K562 (cell line): ENCODE results near the gene EXOC5. TPM values are rescaled to one million over a fixed set of nuclear protein-coding genes. Genes with fewer than 3 reads are reported as not detected.

ENCODE experiments used
- ATAC-seq: fragments of 200-7000 bp; cut with Tn5 transposase; 3 replicates; pipeline ENCODE4 v1.9.1; 2020; ENCODE audit warnings: moderate library complexity
- BruUV-seq: library from RNA; stranded (reverse); fragments of 400-500 nt; replicated peaks from 2 replicates; lab custom pipeline; 2021; lab: Mats Ljungman, UMichigan
- CTCF ChIA-PET: fragments of 300-600 bp; formaldehyde crosslinking; extraction: SDS; loops from one replicate; lab custom pipeline; 2021; ENCODE audit warnings: low intra/inter-chr PET ratio; lab: Yijun Ruan, JAX
- POLR2A ChIA-PET: fragments of 300-600, 350-650 bp; sonication (Branson Sonifier 250); formaldehyde crosslinking; extraction: SDS; loops from one replicate; lab custom pipeline; 2021; ENCODE audit warnings: antibody characterized with exemption, inconsistent platforms; lab: Yijun Ruan, JAX
- DNase-seq, 4 experiments: peaks; one replicate each; pipeline versions ENCODE4 v3.0.0 to v3.0.0-alpha.2; 2011 to 2018; ENCODE audit warnings: low spot score in 3 of 4, mixed read lengths in 3 of 4; ENCODE audit errors: extremely low read depth in 1 of 4
- FAIRE-seq: peaks from 2 replicates; lab custom pipeline; 2011; peaks lifted over from hg19 to GRCh38; lab: Jason Lieb, UNC
- H2AFZ ChIP-seq: 2 replicates; pipeline ENCODE4 v1.6.0; 2011; ENCODE audit warnings: low read depth, low read length, control low read depth, inconsistent platforms
- H3K27ac ChIP-seq: fragments of 200-600 bp; 3 replicates; pipeline ENCODE4 v1.8.0; 2011; ENCODE audit warnings: low read depth, mild to moderate bottlenecking, control low read depth, inconsistent platforms, low read length, moderate library complexity, mixed read lengths; ENCODE audit errors: extremely low read depth
- H3K27me3 ChIP-seq, 2 experiments: fragments of 300-600 bp in 1 of 2; 2 replicates in 1 of 2; 3 replicates in 1 of 2; pipeline versions ENCODE4 v1.6.0 to v1.8.0; 2011; ENCODE audit warnings: inconsistent platforms in 2 of 2, low read length in 2 of 2, mild to moderate bottlenecking in 1 of 2, mixed read lengths in 1 of 2, moderate library complexity in 1 of 2; ENCODE audit not compliant: control insufficient read depth in 2 of 2, insufficient read depth in 2 of 2
- H3K36me3 ChIP-seq: fragments of 300-600 bp; 3 replicates; pipeline ENCODE4 v1.8.0; 2011; ENCODE audit warnings: mild to moderate bottlenecking, low read length, inconsistent platforms; ENCODE audit not compliant: control insufficient read depth, insufficient read depth
- H3K4me1 ChIP-seq, 2 experiments: fragments of 200-600 bp in 1 of 2; replicated peaks in 1 of 2; 2 replicates in 1 of 2; 3 replicates in 1 of 2; pipeline versions ENCODE4 v1.5.1 to v1.8.0; 2011; ENCODE audit warnings: inconsistent platforms in 2 of 2, low read length in 2 of 2, mild to moderate bottlenecking in 1 of 2, mixed read lengths in 1 of 2, moderate library complexity in 1 of 2; ENCODE audit not compliant: control insufficient read depth in 2 of 2, insufficient read depth in 2 of 2
- H3K4me2 ChIP-seq: 2 replicates; pipeline ENCODE4 v1.6.1; 2011; ENCODE audit warnings: low read length, control low read depth, inconsistent platforms, mixed read lengths; ENCODE audit not compliant: insufficient read depth
- H3K4me3 ChIP-seq: fragments of 200-600 bp; sonication (generic), shearing (Covaris generic); 2 replicates; pipeline ENCODE4 v1.5.1; 2016; ENCODE audit warnings: control low read depth, inconsistent platforms
- H3K79me2 ChIP-seq: fragments of 200-600 bp; 3 replicates; pipeline ENCODE4 v1.8.0; 2011; ENCODE audit warnings: low read length, inconsistent platforms; ENCODE audit not compliant: control insufficient read depth, insufficient read depth
- H3K9ac ChIP-seq, 2 experiments: 2 replicates each; pipeline versions ENCODE4 v1.6.0 to v1.6.1; 2011; ENCODE audit warnings: low read depth in 2 of 2, low read length in 2 of 2, control low read depth in 1 of 2, inconsistent platforms in 1 of 2, mild to moderate bottlenecking in 1 of 2, mixed read lengths in 1 of 2; ENCODE audit not compliant: insufficient read depth in 1 of 2
- H3K9me1 ChIP-seq: one replicate; pipeline ENCODE4 v1.6.0; 2011; ENCODE audit warnings: inconsistent platforms, mild to moderate bottlenecking, low read length, moderate library complexity; ENCODE audit not compliant: control insufficient read depth, insufficient read depth
- H3K9me3 ChIP-seq: replicated peaks from 2 replicates; pipeline ENCODE4 v1.5.1; 2011; ENCODE audit warnings: low read depth, low read length, inconsistent platforms; ENCODE audit not compliant: control insufficient read depth, insufficient read depth
- H4K20me1 ChIP-seq: replicated peaks from 2 replicates; pipeline ENCODE4 v1.6.1; 2011; ENCODE audit warnings: low read length, inconsistent platforms, mixed read lengths; ENCODE audit not compliant: control insufficient read depth, insufficient read depth
- ESRRA ChIP-seq: fragments of 450-650 bp; IDR thresholded peaks from 2 replicates; pipeline ENCODE4 v1.6.1; 2014; ENCODE audit warnings: low read depth, mild to moderate bottlenecking, moderate library complexity, borderline replicate concordance
- ZBTB7A ChIP-seq: IDR thresholded peaks from 2 replicates; pipeline ENCODE4 v1.6.1; 2011; ENCODE audit warnings: low read depth, mild to moderate bottlenecking, low read length, moderate library complexity, borderline replicate concordance; ENCODE audit not compliant: control insufficient read depth
- WGBS: fragments of 100-300 bp; shearing (Covaris generic); methylation state at CpG from one replicate; pipeline ENCODE4 v1.1.6; 2016; ENCODE audit warnings: low coverage, mixed read lengths; ENCODE audit not compliant: insufficient coverage; ENCODE audit errors: missing lambda C conversion rate; 5-methylcytosine and 5-hydroxymethylcytosine counted together
- in situ Hi-C: fragments of 300-500 bp; cut with MboI; formaldehyde crosslinking; loops from 4 replicates; pipeline ENCODE4 v1.15.0; 2018; ENCODE audit warnings: inconsistent platforms, mixed read lengths
- intact Hi-C: fragments of 100-400 bp; cut with micrococcal nuclease; formaldehyde crosslinking; loops from 2 replicates; pipeline ENCODE4 v1.14.2; 2022
- polyA plus RNA-seq, 8 experiments: library from polyadenylated mRNA; depleted of rRNA in 4 of 8; stranded (reverse) in 5 of 8; unstranded in 3 of 8; fragments of >200 nt; fragmentation: Nextera tagmentation in 2 of 8; fragmentation: Illumina TruSeq in 1 of 8; extraction: Ambion mirVana in 2 of 8; extraction: Trizol in 1 of 8; gene quantifications; 2 replicates each; pipeline versions ENCODE4 v1.2.1 to v1.2.3, GENCODE V29; 2011 to 2014; ENCODE audit warnings: inconsistent platforms in 1 of 8, missing spikeins in 1 of 8
- total RNA-seq, 7 experiments: library from RNA; depleted of rRNA in 6 of 7; stranded (reverse); fragments of >200 nt in 6 of 7; fragmentation: Illumina TruSeq in 2 of 7; extraction: Trizol in 2 of 7; gene quantifications; 2 replicates each; pipeline versions ENCODE4 v1.2.1 to v1.2.3, GENCODE V29; 2011 to 2021; ENCODE audit warnings: low replicate concordance in 1 of 7
- TF ChIP-seq, protein P1 (sequence below), 2 experiments: fragments of 450-650 bp; conservative IDR thresholded peaks; 2 replicates each; pipeline ENCODE4 v1.6.1; 2017; ENCODE audit warnings: mild to moderate bottlenecking in 2 of 2, moderate library complexity in 2 of 2

EXOC5 gene
- total and polyA plus RNA-seq, 9 of the 15 experiments (the other 6 are each of a cell fraction or from before 2014, with no cell fraction given): 5.7 to 50.3 (median 32.0) TPM

DNA sequence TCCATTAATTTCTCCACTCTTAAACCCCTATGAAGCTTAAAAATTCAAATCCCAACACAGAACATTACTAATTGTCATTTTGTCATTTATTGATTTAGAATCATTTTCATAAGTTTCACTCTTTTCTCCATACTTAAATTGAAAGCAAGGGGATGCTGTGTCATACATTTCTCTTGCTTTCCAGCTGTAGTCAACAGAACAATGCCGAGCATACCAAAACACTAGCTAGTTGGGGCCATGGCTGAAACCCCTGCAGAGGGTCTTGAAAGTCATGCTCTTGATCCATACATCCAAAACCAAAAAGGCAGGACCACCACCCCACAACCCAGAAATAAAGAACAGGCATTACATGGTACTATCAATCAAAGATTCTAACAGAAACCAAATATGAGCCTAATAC, 9.0 kb downstream of the EXOC5 start:
- H3K36me3 ChIP-seq: peaks cover 19% of the 10 kb centered on the region; the same call in 2 of the 3 replicates
- H4K20me1 ChIP-seq: no peaks in the 10 kb centered on the region
- no peak overlapping the region; the same call in 1 of the 2 replicates for H2AFZ ChIP-seq
- ChIA-PET POLR2A (interaction anchor here (1.4 kb wide), 1 partner anchor 9 kb away, joined by 7 read pairs; the partner anchor contains the start of genes AP5M1 and EXOC5), CTCF (no interaction called here)
- DNase-seq: no peak
- H3K4me1 ChIP-seq: peaks cover 4 to 16% of the 10 kb centered on the region in 2 experiments; a peak in 3 of 5 replicates
- intact Hi-C loops: no loop called here
- WGBS: 0% methylated on average over 1 of the region's 1 CpG
- BruUV-seq: no TSS peak
- TF ChIP-seq ESRRA: no peak
- TF ChIP-seq, protein P1, sequence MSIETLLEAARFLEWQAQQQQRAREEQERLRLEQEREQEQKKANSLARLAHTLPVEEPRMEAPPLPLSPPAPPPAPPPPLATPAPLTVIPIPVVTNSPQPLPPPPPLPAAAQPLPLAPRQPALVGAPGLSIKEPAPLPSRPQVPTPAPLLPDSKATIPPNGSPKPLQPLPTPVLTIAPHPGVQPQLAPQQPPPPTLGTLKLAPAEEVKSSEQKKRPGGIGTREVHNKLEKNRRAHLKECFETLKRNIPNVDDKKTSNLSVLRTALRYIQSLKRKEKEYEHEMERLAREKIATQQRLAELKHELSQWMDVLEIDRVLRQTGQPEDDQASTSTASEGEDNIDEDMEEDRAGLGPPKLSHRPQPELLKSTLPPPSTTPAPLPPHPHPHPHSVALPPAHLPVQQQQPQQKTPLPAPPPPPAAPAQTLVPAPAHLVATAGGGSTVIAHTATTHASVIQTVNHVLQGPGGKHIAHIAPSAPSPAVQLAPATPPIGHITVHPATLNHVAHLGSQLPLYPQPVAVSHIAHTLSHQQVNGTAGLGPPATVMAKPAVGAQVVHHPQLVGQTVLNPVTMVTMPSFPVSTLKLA (conservative IDR thresholded peaks at IDR 0.05): 0 out of 4 replicates have a peak, but pooled peaks of 1 of the 2 experiments have one; percentile 1
- 0 out of 2 replicates have a peak, but pooled peaks have one; percentile 27 for TF ChIP-seq ZBTB7A
- TF ChIP-seq, all 486 proteins: peak for 2
- H3K27ac ChIP-seq: peak overlapping the region; percentile 77
- in situ Hi-C loops: no loop called here
- H3K79me2 ChIP-seq: peaks cover 93% of the 10 kb centered on the region
- no peaks in the 10 kb centered on the region for H3K9me3 ChIP-seq
- H3K4me2 ChIP-seq: peak overlapping the region; percentile 60
- no peak for FAIRE-seq
- H3K9me1 ChIP-seq: no peaks in the 10 kb centered on the region
- peak overlapping the region in 1 of 2 experiments; percentile 25; a peak in 2 of 4 replicates for H3K9ac ChIP-seq
- peak overlapping the region; percentile 18 for H3K4me3 ChIP-seq
- no peaks in the 10 kb centered on the region for H3K27me3 ChIP-seq
- ATAC-seq: peak; percentile 65
